ENCODE data around the gene KCTD19.
A peak's percentile ranks its signal among the peaks of the same experiment; 100 is the strongest.

The KCTD19 gene

GRCh38 chr16:67257486-67258160, 68.9 kb downstream of the KCTD19 start:
- no peak for DNase-seq

- no peak for DNase-seq
Observed at GRCh38 chr16:67256701-67257230, 69.8 kb downstream of the KCTD19 start.

GRCh38 chr16:67255553-67256221, 70.9 kb downstream of the KCTD19 start:
- no peak for DNase-seq

- DNase-seq = no peak
Observed at GRCh38 chr16:67254801-67255552, 71.6 kb downstream of the KCTD19 start.

- DNase-seq = no peak
Observed at GRCh38 chr16:67252609-67253497, 73.7 kb downstream of the KCTD19 start.

- DNase-seq = no peak
Observed at GRCh38 chr16:67250045-67250327, 76.6 kb downstream of the KCTD19 start.

- DNase-seq = no peak
Observed at GRCh38 chr16:67249178-67250044, 77.1 kb downstream of the KCTD19 start.

GRCh38 chr16:67248401-67249177, 78.0 kb downstream of the KCTD19 start, which contains the start of gene SLC9A5:
Gene SLC9A5 (plus strand): TSS chr16:67248979. CDS start chr16:67249015, 36 bp downstream.
- peak; percentile 68 for DNase-seq

- no peak for DNase-seq
Observed at GRCh38 chr16:67248073-67248400, 78.5 kb downstream of the KCTD19 start.

GRCh38 chr16:67247192-67248072, 79.1 kb downstream of the KCTD19 start, which contains the start of gene FHOD1:
Gene FHOD1 (minus strand): TSS chr16:67247481. CDS start chr16:67247410, 71 bp downstream.
- peak; percentile 94 for DNase-seq

- no peak for DNase-seq
Observed at GRCh38 chr16:67246756-67247191, 79.8 kb downstream of the KCTD19 start.

GRCh38 chr16:67246081-67246755, 80.3 kb downstream of the KCTD19 start:
- peak; percentile 76 for DNase-seq

GRCh38 chr16:67245674-67246080, 80.9 kb downstream of the KCTD19 start:
- no peak for DNase-seq

- no peak for DNase-seq
Observed at GRCh38 chr16:67245186-67245585, 81.4 kb downstream of the KCTD19 start.

- peak; percentile 91 for DNase-seq
Observed at GRCh38 chr16:67244387-67245185, 82.0 kb downstream of the KCTD19 start.

GRCh38 chr16:67243481-67243880, 83.1 kb downstream of the KCTD19 start:
- no peak for DNase-seq

GRCh38 chr16:67242138-67242730, 84.3 kb downstream of the KCTD19 start:
- no peak for DNase-seq
